IMR-90 (cell line): Measurements from ENCODE around the gene GHR. TPM values are rescaled to one million over a fixed set of nuclear protein-coding genes. Genes with fewer than 3 reads are reported as not detected.

Experiments used
- ATAC-seq: fragments of 200-7000 bp; cut with Tn5 transposase; 2 replicates; pipeline ENCODE4 v1.9.1; 2020; ENCODE audit warnings: low read depth, mild to moderate bottlenecking, moderate library complexity
- BruUV-seq: library from RNA; stranded (reverse); fragments of 400-500 nt; replicated peaks from 2 replicates; lab custom pipeline; 2021; lab: Mats Ljungman, UMichigan
- CTCF ChIA-PET: fragments of 300-600 bp; formaldehyde crosslinking; extraction: SDS; loops from one replicate; lab custom pipeline; 2021; ENCODE audit warnings: antibody characterized with exemption; lab: Yijun Ruan, JAX
- POLR2A ChIA-PET: fragments of 300-600 bp; sonication (Branson Sonifier 250); formaldehyde crosslinking; loops from one replicate; lab custom pipeline; 2022; ENCODE audit warnings: antibody characterized with exemption; ENCODE audit not compliant: unreplicated experiment; lab: Charles Lee
- DNase-seq: peaks from one replicate; pipeline ENCODE4 v3.0.0; 2013
- H2AFZ ChIP-seq: replicated peaks from 2 replicates; pipeline ENCODE3; 2013; ENCODE audit warnings: low read length, mild to moderate bottlenecking; ENCODE audit not compliant: poor library complexity
- H2AK5ac ChIP-seq: 2 replicates; pipeline ENCODE4 v1.6.1; 2013; ENCODE audit warnings: low read depth, low read length, inconsistent platforms
- H2AK9ac ChIP-seq: replicated peaks from 2 replicates; pipeline ENCODE3; 2013; ENCODE audit warnings: mild to moderate bottlenecking, low read depth, low read length, moderate library complexity; ENCODE audit not compliant: poor library complexity
- H2BK120ac ChIP-seq: 2 replicates; pipeline ENCODE4 v1.6.1; 2013; ENCODE audit warnings: low read depth, low read length, inconsistent platforms
- H2BK15ac ChIP-seq: 3 replicates; pipeline ENCODE4 v1.6.1; 2013; ENCODE audit warnings: low read depth, low read length, inconsistent platforms
- H2BK20ac ChIP-seq: 2 replicates; pipeline ENCODE4 v1.6.1; 2013; ENCODE audit warnings: low read depth, mild to moderate bottlenecking, inconsistent platforms, low read length, moderate library complexity
- H2BK5ac ChIP-seq: 2 replicates; pipeline ENCODE4 v1.6.1; 2013; ENCODE audit warnings: mild to moderate bottlenecking, low read depth, low read length, inconsistent platforms; ENCODE audit not compliant: poor library complexity, severe bottlenecking
- H3K14ac ChIP-seq: replicated peaks from 2 replicates; pipeline ENCODE4 v1.6.1; 2013; ENCODE audit warnings: low read depth, low read length, inconsistent platforms
- H3K18ac ChIP-seq: 2 replicates; pipeline ENCODE4 v1.6.1; 2013; ENCODE audit warnings: low read depth, low read length, control low read depth
- H3K23ac ChIP-seq: 2 replicates; pipeline ENCODE4 v1.6.1; 2013; ENCODE audit warnings: low read depth, low read length, inconsistent platforms
- H3K27ac ChIP-seq: 2 replicates; pipeline ENCODE4 v1.5.1; 2013; ENCODE audit warnings: mild to moderate bottlenecking, control low read depth, low read length; ENCODE audit not compliant: insufficient read depth
- H3K27me3 ChIP-seq: 2 replicates; pipeline ENCODE4 v1.6.1; 2013; ENCODE audit warnings: low read length; ENCODE audit not compliant: control insufficient read depth, insufficient read depth
- H3K36me3 ChIP-seq: 2 replicates; pipeline ENCODE4 v1.6.1; 2013; ENCODE audit warnings: low read length, mixed read lengths; ENCODE audit not compliant: control insufficient read depth, insufficient read depth
- H3K4ac ChIP-seq: 2 replicates; pipeline ENCODE4 v1.6.1; 2013; ENCODE audit warnings: low read depth, low read length, inconsistent platforms
- H3K4me1 ChIP-seq: 2 replicates; pipeline ENCODE4 v1.6.1; 2013; ENCODE audit warnings: low read length, mixed read lengths; ENCODE audit not compliant: control insufficient read depth, insufficient read depth
- H3K4me2 ChIP-seq: 2 replicates; pipeline ENCODE4 v1.6.1; 2013; ENCODE audit warnings: low read depth, mild to moderate bottlenecking, control low read depth, low read length, moderate library complexity
- H3K4me3 ChIP-seq: 2 replicates; pipeline ENCODE4 v1.5.1; 2013; ENCODE audit warnings: low read depth, mild to moderate bottlenecking, control low read depth, low read length, moderate library complexity; ENCODE audit not compliant: insufficient read depth
- H3K56ac ChIP-seq: 2 replicates; pipeline ENCODE4 v1.6.1; 2013; ENCODE audit warnings: low read length, inconsistent platforms; ENCODE audit not compliant: insufficient read depth; ENCODE audit errors: extremely low read depth
- H3K79me1 ChIP-seq, 2 experiments: 2 replicates each; pipeline ENCODE4 v1.6.1; 2013; ENCODE audit warnings: low read length in 2 of 2, inconsistent platforms in 1 of 2, low read depth in 1 of 2
- H3K9ac ChIP-seq: 2 replicates; pipeline ENCODE4 v1.6.1; 2013; ENCODE audit warnings: low read depth, low read length, control low read depth
- H3K9me1 ChIP-seq: 2 replicates; pipeline ENCODE4 v1.6.1; 2013; ENCODE audit warnings: low read length, inconsistent platforms; ENCODE audit not compliant: insufficient read depth
- H3K9me3 ChIP-seq: 2 replicates; pipeline ENCODE4 v1.6.1; 2013; ENCODE audit warnings: low read length; ENCODE audit not compliant: control insufficient read depth, insufficient read depth
- H4K20me1 ChIP-seq: 2 replicates; pipeline ENCODE4 v1.6.1; 2013; ENCODE audit warnings: low read length, inconsistent platforms; ENCODE audit not compliant: insufficient read depth
- H4K5ac ChIP-seq: 2 replicates; pipeline ENCODE4 v1.6.1; 2013; ENCODE audit warnings: mild to moderate bottlenecking, low read depth, low read length, control low read depth
- H4K8ac ChIP-seq, 2 experiments: 2 replicates each; pipeline ENCODE4 v1.6.1; 2013; ENCODE audit warnings: low read depth in 2 of 2, low read length in 2 of 2, control low read depth in 1 of 2, inconsistent platforms in 1 of 2
- H4K91ac ChIP-seq: 2 replicates; pipeline ENCODE4 v1.6.1; 2013; ENCODE audit warnings: low read depth, low read length, inconsistent platforms; ENCODE audit not compliant: insufficient read depth
- BHLHE40 ChIP-seq: fragments of 150-350 bp; IDR thresholded peaks from 2 replicates; pipeline ENCODE4 v1.6.1; 2016; ENCODE audit warnings: mild to moderate bottlenecking, low read depth, low read length
- CHD1 ChIP-seq: IDR thresholded peaks from 2 replicates; pipeline ENCODE4 v1.6.1; 2012; ENCODE audit warnings: low read depth, low read length, improper control_type of control experiment
- ELK1 ChIP-seq: fragments of 150-350 bp; IDR thresholded peaks from 2 replicates; pipeline ENCODE4 v1.6.1; 2016; ENCODE audit warnings: low read depth, mild to moderate bottlenecking, low read length, moderate library complexity, borderline replicate concordance
- FOS ChIP-seq: fragments of 150-350 bp; IDR thresholded peaks from 2 replicates; pipeline ENCODE4 v1.6.1; 2016; ENCODE audit warnings: low read depth, low read length
- MAFK ChIP-seq: IDR thresholded peaks from 2 replicates; pipeline ENCODE4 v1.6.1; 2012; ENCODE audit warnings: low read depth, low read length, improper control_type of control experiment
- MAZ ChIP-seq: IDR thresholded peaks from 2 replicates; pipeline ENCODE4 v1.6.1; 2012; ENCODE audit warnings: low read depth, mild to moderate bottlenecking, low read length, improper control_type of control experiment, moderate library complexity, borderline replicate concordance
- POLR2A ChIP-seq: IDR thresholded peaks from 2 replicates; pipeline ENCODE4 v1.6.1; 2012; ENCODE audit warnings: mild to moderate bottlenecking, low read depth, low read length
- RAD21 ChIP-seq: IDR thresholded peaks from 2 replicates; pipeline ENCODE4 v1.6.1; 2012; ENCODE audit warnings: low read length, improper control_type of control experiment
- RCOR1 ChIP-seq: IDR thresholded peaks from 2 replicates; pipeline ENCODE4 v1.6.1; 2012; ENCODE audit warnings: mild to moderate bottlenecking, low read length, improper control_type of control experiment; ENCODE audit not compliant: insufficient replicate concordance
- RFX5 ChIP-seq: IDR thresholded peaks from 2 replicates; pipeline ENCODE4 v1.8.0; 2012; ENCODE audit warnings: low read depth, mild to moderate bottlenecking, low read length, moderate library complexity
- SMC3 ChIP-seq: fragments of 150-350 bp; IDR thresholded peaks from 2 replicates; pipeline ENCODE4 v1.6.1; 2016; ENCODE audit warnings: low read depth, mild to moderate bottlenecking, antibody characterized with exemption, low read length, moderate library complexity
- USF2 ChIP-seq: fragments of 150-350 bp; IDR thresholded peaks from 2 replicates; pipeline ENCODE4 v1.6.1; 2017; ENCODE audit warnings: mild to moderate bottlenecking, antibody characterized with exemption, low read length, low read depth
- WGBS, 2 experiments: methylation state at CpG; one replicate each; pipeline versions ENCODE4 v1.1.5 to v1.1.7; 2013; ENCODE audit warnings: missing lambda C conversion rate in 2 of 2; ENCODE audit not compliant: insufficient read length in 1 of 2; ENCODE audit errors: extremely low coverage in 2 of 2; 5-methylcytosine and 5-hydroxymethylcytosine counted together
- dilution Hi-C: fragments of 300-500 bp; cut with HindIII; formaldehyde crosslinking; loops from one replicate; pipeline ENCODE4 v1.14.3; 2018; ENCODE audit warnings: low sequenced_read_pairs; ENCODE audit not compliant: unreplicated experiment
- in situ Hi-C: fragments of 300-500 bp; cut with MboI; formaldehyde crosslinking; loops from 3 replicates; pipeline ENCODE4 v1.14.3; 2019; ENCODE audit warnings: low sequenced_read_pairs, inconsistent platforms, mixed read lengths
- intact Hi-C: fragments of 100-400 bp; cut with micrococcal nuclease; formaldehyde crosslinking; loops from 2 replicates; pipeline ENCODE4 v1.10.0; 2022
- polyA plus RNA-seq, 3 experiments: library from polyadenylated mRNA; depleted of rRNA; stranded (reverse); fragments of >200 nt; gene quantifications; 2 replicates each; pipeline ENCODE4 v1.2.3, GENCODE V29; 2012; ENCODE audit warnings: low replicate concordance in 1 of 3
- total RNA-seq: library from RNA; depleted of rRNA; stranded (reverse); fragments of >200 nt; gene quantifications from 2 replicates; pipeline ENCODE4 v1.2.3, GENCODE V29; 2012
- TF ChIP-seq, protein P1 (sequence below): conservative IDR thresholded peaks from 2 replicates; pipeline ENCODE4 v1.5.1; 2012; ENCODE audit warnings: mild to moderate bottlenecking, low read depth, low read length, improper control_type of control experiment

The GHR gene
- total and polyA plus RNA-seq, 2 of the 4 experiments (the other 2 are of a cell fraction): 0.36 to 1.1 TPM

DNA sequence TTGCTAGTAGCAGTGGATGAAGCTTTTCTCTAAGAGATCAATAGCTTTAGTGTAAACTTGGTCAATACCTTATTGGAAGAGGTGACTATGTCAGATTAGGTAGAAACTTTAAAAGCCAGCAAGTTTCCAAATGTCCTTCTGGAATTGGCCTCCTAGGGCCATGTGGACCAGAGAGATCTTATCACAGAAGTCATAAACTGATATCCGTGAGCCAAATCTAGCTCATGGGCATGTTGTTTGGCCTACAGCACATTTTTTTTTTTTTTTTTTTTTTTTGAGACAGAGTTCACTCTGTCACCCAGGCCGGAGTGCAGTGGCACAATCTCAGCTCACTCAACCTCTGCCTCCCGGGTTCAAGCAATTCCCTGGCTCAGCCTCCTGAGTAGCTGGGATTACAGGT lies 175.9 kb downstream of the GHR start:
- Histone ChIP-seq H3K18ac (no peak overlapping the region), H4K91ac (no peak overlapping the region), H3K27me3 (no peaks in the 10 kb centered on the region), H3K56ac (no peak overlapping the region), H2BK15ac (no peak overlapping the region), H2BK120ac (no peak overlapping the region), H3K9ac (no peak overlapping the region), H3K36me3 (no peaks in the 10 kb centered on the region), H4K5ac (no peak overlapping the region), H2AK5ac (no peak overlapping the region), H2AK9ac (no peak overlapping the region), H3K79me1 (no peaks in the 10 kb centered on the region), H3K27ac (no peak overlapping the region), H2BK20ac (no peak overlapping the region), H3K4me1 (no peaks in the 10 kb centered on the region), H3K9me1 (no peaks in the 10 kb centered on the region), H3K4me3 (no peak overlapping the region), H3K14ac (no peak overlapping the region), H3K9me3 (no peaks in the 10 kb centered on the region), H3K23ac (no peak overlapping the region), H2BK5ac (no peak overlapping the region), H4K20me1 (no peaks in the 10 kb centered on the region), H3K4ac (no peak overlapping the region), H4K8ac (no peak overlapping the region), H3K4me2 (no peak overlapping the region), H2AFZ (no peak overlapping the region)
- DNase-seq (no peak), ATAC-seq (no peak)
- TF ChIP-seq, protein P1, sequence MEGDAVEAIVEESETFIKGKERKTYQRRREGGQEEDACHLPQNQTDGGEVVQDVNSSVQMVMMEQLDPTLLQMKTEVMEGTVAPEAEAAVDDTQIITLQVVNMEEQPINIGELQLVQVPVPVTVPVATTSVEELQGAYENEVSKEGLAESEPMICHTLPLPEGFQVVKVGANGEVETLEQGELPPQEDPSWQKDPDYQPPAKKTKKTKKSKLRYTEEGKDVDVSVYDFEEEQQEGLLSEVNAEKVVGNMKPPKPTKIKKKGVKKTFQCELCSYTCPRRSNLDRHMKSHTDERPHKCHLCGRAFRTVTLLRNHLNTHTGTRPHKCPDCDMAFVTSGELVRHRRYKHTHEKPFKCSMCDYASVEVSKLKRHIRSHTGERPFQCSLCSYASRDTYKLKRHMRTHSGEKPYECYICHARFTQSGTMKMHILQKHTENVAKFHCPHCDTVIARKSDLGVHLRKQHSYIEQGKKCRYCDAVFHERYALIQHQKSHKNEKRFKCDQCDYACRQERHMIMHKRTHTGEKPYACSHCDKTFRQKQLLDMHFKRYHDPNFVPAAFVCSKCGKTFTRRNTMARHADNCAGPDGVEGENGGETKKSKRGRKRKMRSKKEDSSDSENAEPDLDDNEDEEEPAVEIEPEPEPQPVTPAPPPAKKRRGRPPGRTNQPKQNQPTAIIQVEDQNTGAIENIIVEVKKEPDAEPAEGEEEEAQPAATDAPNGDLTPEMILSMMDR: no peak
- TF ChIP-seq BHLHE40 (no peak), CHD1 (no peak), SMC3 (no peak), RCOR1 (no peak), MAFK (no peak), MAZ (no peak), RAD21 (no peak), ELK1 (no peak), POLR2A (no peak), RFX5 (no peak), FOS (no peak), USF2 (no peak)
- no TSS peak for BruUV-seq
- in situ Hi-C loops (loop anchor here (25.0 kb wide), 1 partner anchor 737 kb away; the partner anchor contains the start of gene OXCT1), dilution Hi-C loops (no loop called here), intact Hi-C loops (no loop called here)
- ChIA-PET POLR2A (no interaction called here), CTCF (interaction anchor here (1.2 kb wide), 1 partner anchor 16 kb away, joined by 4 read pairs; no protein-coding TSS in a partner anchor)
- no CpG with 5 or more reads among the region's 3 CpGs for WGBS, 2 experiments
